ENCODE results near the gene CSPG4.

DNA sequence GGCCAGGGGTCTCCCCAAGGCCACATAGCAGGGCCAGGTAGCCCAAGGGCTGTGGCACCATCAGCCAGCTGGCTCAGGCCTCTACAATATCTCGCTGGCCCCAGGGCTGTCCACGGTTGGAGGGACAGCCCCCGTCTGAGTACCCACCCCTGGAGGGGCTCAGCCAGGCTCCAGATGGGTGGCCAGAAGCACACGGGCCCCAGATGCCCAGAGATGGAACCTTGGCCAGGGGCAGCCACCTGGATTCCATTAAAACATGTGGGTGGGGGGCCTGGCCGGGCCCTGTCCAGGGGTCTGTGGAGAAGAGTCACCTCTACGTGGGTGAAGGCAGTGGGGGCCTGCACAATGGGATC lies 8.4 kb downstream of the CSPG4 start:
- TF ChIP-seq, protein P1, sequence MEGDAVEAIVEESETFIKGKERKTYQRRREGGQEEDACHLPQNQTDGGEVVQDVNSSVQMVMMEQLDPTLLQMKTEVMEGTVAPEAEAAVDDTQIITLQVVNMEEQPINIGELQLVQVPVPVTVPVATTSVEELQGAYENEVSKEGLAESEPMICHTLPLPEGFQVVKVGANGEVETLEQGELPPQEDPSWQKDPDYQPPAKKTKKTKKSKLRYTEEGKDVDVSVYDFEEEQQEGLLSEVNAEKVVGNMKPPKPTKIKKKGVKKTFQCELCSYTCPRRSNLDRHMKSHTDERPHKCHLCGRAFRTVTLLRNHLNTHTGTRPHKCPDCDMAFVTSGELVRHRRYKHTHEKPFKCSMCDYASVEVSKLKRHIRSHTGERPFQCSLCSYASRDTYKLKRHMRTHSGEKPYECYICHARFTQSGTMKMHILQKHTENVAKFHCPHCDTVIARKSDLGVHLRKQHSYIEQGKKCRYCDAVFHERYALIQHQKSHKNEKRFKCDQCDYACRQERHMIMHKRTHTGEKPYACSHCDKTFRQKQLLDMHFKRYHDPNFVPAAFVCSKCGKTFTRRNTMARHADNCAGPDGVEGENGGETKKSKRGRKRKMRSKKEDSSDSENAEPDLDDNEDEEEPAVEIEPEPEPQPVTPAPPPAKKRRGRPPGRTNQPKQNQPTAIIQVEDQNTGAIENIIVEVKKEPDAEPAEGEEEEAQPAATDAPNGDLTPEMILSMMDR (IDR thresholded peaks at IDR 0.05) = no peak
- no peak for TF ChIP-seq POLR2A (IDR thresholded peaks at IDR 0.05)

Data from ovary (tissue), 3 donors.